ENCODE results near the gene TEKT2. TPM values are rescaled to one million over a fixed set of nuclear protein-coding genes. Genes with fewer than 3 reads are reported as not detected.

Gene TEKT2
- total and polyA plus RNA-seq, 7 donors: 0.19 to 0.33 TPM; not detected in 5

DNA sequence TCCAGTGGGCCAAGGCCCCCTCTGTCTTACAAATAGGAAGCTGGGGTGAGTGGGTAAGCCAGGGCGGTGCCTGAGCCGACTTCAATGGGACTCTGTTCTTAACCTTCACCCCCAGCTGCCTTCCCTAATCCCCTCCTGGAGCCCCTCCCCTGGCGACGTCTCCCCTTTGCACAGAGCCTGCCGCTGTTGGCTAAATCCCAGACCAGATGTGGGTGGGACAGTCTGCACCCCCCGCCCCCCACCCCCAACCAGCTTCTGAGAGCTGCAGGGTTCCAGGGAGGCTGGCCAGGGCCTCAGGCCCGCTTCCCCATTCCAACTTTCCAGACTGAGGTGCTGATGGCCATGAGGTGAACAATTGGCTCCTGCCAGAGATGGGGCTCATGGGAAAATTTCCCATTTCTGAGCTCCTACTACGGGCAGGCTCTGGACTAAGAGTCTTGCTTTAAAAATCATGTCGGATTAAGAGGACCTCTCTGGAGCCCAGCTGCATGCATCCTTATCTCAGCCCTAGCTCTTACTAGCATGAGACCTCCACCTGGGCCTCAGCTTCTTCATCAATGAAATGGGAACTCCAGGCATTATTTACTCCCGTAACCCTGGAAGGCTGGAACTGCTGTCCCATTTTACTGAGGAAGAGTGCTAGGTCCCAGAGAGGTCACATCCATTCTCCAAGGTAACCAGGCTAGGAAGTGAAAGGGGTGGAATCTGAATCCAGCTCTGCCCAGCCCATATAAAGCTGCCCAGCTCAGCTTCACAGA lies 34.7 kb downstream of the TEKT2 start:
- H3K27ac ChIP-seq: peak overlapping the region in 2 of 4 donors; percentile 48 to 72
- no peaks in the 10 kb centered on the region for H3K36me3 ChIP-seq
- no peaks in the 10 kb centered on the region for H3K9me3 ChIP-seq
- DNase-seq: no peak
- peaks cover 0 to 40% (median 23%) of the 10 kb centered on the region in 4 donors for H3K4me1 ChIP-seq
- intact Hi-C loops (cut with DNase I): no loop called here
- TF ChIP-seq POLR2A (IDR thresholded peaks at IDR 0.05) (no peak), POLR2AphosphoS5 (IDR thresholded peaks at IDR 0.05) (no peak), EP300 (IDR thresholded peaks at IDR 0.05) (no peak)
- TF ChIP-seq, protein P1, sequence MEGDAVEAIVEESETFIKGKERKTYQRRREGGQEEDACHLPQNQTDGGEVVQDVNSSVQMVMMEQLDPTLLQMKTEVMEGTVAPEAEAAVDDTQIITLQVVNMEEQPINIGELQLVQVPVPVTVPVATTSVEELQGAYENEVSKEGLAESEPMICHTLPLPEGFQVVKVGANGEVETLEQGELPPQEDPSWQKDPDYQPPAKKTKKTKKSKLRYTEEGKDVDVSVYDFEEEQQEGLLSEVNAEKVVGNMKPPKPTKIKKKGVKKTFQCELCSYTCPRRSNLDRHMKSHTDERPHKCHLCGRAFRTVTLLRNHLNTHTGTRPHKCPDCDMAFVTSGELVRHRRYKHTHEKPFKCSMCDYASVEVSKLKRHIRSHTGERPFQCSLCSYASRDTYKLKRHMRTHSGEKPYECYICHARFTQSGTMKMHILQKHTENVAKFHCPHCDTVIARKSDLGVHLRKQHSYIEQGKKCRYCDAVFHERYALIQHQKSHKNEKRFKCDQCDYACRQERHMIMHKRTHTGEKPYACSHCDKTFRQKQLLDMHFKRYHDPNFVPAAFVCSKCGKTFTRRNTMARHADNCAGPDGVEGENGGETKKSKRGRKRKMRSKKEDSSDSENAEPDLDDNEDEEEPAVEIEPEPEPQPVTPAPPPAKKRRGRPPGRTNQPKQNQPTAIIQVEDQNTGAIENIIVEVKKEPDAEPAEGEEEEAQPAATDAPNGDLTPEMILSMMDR (IDR thresholded peaks at IDR 0.05): no peak
- H3K27me3 ChIP-seq: no peaks in the 10 kb centered on the region
- H3K4me3 ChIP-seq: no peak overlapping the region
- WGBS, 2 donors: 76 to 79% methylated on average over 10 of the region's 10 CpGs

DNA sequence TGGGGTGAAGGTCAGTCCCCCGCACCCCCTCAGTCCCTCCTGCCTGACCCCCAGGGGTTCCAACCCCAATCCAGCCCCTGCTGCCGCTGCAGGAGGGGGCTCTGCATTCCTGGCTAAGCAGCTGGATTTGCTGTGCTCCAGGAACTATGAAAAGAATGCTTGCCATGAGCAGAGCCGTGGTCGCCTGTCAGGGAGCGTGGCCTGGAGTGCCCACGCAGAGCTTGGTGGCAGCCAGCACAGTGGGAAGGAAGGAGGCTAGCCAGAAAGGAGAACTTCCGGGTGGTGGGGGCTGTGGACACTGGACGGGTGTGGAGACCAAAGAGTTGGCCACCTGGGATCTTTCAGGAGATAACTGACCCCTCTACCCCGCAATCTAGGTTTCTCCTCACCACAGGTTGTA lies 35.6 kb downstream of the TEKT2 start:
- Histone ChIP-seq H3K4me1 (peaks cover 0 to 48% (median 27%) of the 10 kb centered on the region in 4 donors), H3K9me3 (no peaks in the 10 kb centered on the region)

DNA sequence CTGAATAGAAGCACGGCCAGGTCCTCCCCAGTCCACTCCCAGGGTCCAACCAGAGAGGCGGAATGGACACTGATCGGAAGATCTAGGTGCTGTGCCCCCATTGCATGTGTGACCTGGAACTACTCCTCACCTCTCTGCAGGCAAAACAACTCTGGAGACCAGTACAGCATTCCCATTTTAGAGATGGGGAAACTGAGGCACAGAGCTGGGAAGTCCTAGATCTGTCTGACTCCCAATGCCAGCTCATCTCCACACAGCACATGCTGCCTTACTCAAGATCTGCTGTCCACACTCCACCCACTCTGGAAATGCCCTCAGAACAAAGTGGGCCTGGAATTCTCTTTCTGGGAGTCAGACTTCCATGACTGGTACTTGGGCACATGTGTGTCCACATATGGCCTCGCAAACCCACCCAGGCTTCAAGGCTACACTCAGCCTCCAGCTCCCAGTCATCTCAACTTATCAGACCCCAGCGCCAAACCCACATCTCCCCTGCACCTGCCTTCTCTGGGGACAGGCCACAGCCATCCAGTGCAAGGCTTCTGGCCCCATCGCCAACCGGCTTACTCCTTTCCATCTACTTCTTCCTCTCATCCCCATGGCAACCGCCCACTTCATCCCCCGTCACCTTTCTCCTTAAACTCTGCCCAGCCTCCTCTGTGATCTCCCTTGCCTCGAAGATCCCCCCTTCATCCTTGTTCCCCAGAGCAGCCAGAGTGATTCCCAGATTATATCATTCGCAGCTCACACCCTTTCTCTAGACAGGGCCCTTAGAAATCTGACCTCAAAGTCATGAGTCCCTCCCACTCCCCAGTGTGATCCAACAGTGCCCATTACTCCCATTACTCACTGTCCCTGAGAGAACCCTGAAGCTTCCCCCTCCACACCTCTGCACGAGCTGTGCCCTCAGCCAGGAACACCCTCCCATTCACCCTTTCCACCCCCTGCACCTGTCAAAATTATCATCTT lies 38.5 kb downstream of the TEKT2 start:
- Histone ChIP-seq H3K9me3 (no peaks in the 10 kb centered on the region), H3K27me3 (no peaks in the 10 kb centered on the region), H3K4me1 (peaks cover 0 to 33% (median 21%) of the 10 kb centered on the region in 4 donors), H3K4me3 (no peak overlapping the region), H3K27ac (peak overlapping the region in 2 of 4 donors; percentile 11 to 66), H3K36me3 (no peaks in the 10 kb centered on the region)
- WGBS, 2 donors: 85 to 89% methylated on average over 12 of the region's 12 CpGs
- no peak for DNase-seq
- TF ChIP-seq EP300 (IDR thresholded peaks at IDR 0.05) (no peak), POLR2A (IDR thresholded peaks at IDR 0.05) (no peak), POLR2AphosphoS5 (IDR thresholded peaks at IDR 0.05) (no peak)
- TF ChIP-seq, protein P1 (IDR thresholded peaks at IDR 0.05): no peak
- intact Hi-C loops (cut with DNase I): no loop called here

More for the DNA sequence above, 35.6 kb downstream of the TEKT2 start:
- DNase-seq: no peak
- Histone ChIP-seq H3K4me3 (no peak overlapping the region), H3K27ac (peak overlapping the region in 2 of 4 donors; percentile 48 to 72), H3K36me3 (no peaks in the 10 kb centered on the region), H3K27me3 (no peaks in the 10 kb centered on the region)
- 65 to 68% methylated on average over 9 of the region's 9 CpGs for WGBS, 2 donors
- TF ChIP-seq, protein P1 (IDR thresholded peaks at IDR 0.05): no peak
- TF ChIP-seq EP300 (IDR thresholded peaks at IDR 0.05): no peak
- intact Hi-C loops (cut with DNase I): no loop called here

DNA sequence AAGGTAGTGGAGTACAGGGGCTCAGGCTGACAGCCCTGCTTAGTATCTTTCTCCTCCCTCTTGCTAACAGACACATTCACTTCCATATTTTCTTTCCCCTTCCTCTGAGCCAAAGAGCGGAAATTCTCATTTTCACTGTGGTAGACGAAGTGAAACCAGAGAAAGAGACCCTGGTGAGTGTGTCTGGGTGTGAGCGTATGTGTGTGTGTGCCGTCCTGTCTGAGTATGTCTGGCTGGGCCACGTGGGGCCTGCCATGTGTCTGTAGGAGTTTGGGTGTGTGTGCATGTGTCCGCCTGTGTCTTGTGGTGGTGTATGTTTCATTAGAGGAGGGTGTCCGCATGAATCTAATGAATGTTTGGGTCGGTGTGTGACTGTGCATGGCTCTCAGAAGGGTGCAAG lies 39.5 kb downstream of the TEKT2 start:
- no peak for TF ChIP-seq POLR2AphosphoS5 (IDR thresholded peaks at IDR 0.05)
- TF ChIP-seq, protein P1 (IDR thresholded peaks at IDR 0.05): no peak
- TF ChIP-seq POLR2A (IDR thresholded peaks at IDR 0.05): no peak
- no peak for TF ChIP-seq EP300 (IDR thresholded peaks at IDR 0.05)
- Histone ChIP-seq H3K9me3 (no peaks in the 10 kb centered on the region), H3K4me3 (no peak overlapping the region)

More for the DNA sequence above, 39.5 kb downstream of the TEKT2 start:
- Histone ChIP-seq H3K4me1 (peaks cover 0 to 33% (median 21%) of the 10 kb centered on the region in 4 donors), H3K27ac (peak overlapping the region in 2 of 4 donors; percentile 11 to 66), H3K36me3 (no peaks in the 10 kb centered on the region), H3K27me3 (no peaks in the 10 kb centered on the region)
- DNase-seq: no peak
- intact Hi-C loops (cut with DNase I): no loop called here
- WGBS, 2 donors: 53 to 59% methylated on average over 8 of the region's 8 CpGs
